GM18861 (cell line): ENCODE data around the gene RNF125.
"Not testable (repeated sequence)": the region's sequence is repeated elsewhere in the genome, so short reads cannot be mapped to it uniquely, and the experiment has no call there.

Source experiments
- ATAC-seq: cut with Tn5 transposase; IDR thresholded peaks from one replicate; pipeline ENCODE4 v1.9.1; 2021; ENCODE audit not compliant: unreplicated experiment

RNF125 gene

GRCh38 chr18:32018331-32019250, at the start of gene RNF125:
Gene RNF125, plus strand, starts transcription at chr18:32018825. Its CDS starts 39 bp downstream, at chr18:32018864.
- peak; percentile 71 for ATAC-seq

DNA sequence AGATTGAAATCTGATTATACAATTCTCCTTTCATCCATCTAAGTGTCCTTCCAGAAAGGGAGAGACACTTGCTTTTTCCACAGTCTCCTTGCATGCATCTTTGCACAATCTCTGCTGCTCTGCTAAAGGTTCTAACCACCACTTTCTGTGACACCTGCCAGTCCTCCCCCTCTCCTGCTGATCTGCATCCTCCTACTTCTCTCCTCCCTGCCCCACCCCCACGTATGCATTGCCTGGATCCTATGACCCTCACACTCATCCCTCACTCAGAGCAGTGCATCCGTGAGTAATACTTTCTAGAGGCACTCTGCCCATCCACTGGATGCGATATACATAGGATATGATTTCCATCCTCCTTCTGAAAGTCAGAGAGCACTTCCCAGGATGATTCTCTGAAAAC, 48.0 kb upstream of the RNF125 start:
- ATAC-seq, result no peak

DNA sequence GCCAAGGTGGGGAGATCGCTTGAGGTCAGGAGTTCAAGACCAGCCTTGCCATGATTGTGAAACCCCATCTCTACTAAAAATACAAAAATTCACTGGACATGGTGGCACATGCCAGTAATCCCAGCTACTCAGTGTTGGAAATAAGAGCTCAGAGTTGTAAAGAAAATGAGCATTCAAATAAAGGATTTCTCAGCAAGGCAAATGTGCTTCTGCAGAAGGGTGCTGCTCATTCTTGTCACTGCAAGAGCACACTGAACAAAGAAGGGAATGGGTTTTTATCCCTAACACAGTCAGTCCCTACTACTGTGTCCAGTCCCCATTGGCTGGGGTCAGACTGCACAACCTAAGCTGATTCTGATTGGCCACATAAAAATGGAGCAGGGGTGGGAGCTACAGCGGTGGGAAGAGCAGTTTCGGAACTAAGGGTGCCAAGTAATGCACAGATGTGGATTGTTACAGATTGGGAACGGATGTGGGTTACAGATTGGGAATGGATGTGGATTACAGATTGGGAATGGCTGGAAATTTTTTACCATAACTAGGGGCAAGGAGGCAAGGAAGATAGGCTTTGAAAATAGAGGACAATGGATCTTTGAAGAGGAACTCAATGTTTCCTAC, 44.6 kb upstream of the RNF125 start:
- ATAC-seq, result no peak

DNA sequence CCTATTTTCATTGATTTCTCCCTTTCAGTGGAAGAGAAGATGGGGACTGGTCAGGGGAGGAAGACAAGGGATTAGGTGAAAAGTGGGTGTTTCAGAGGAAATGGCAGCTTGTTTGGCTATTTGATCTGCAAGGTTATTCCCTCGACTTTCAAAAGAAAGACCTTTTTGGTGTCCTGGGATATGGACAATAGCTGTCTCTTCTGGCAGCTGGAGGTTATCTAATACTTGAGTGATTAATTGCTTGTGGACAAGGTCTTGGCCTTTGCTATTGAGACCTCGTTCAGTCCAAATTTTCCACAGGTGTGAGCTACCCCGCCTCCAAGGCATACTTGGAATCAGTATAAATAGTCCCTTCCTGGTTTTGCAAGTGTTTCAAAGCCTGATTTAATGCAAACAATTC, 42.4 kb upstream of the RNF125 start:
- ATAC-seq, result no peak

GRCh38 chr18:31977270-31977872, 41.3 kb upstream of the RNF125 start:
- ATAC-seq, result no peak

- no peak for ATAC-seq
Measured at GRCh38 chr18:31978616-31979015, 40.0 kb upstream of the RNF125 start.

DNA sequence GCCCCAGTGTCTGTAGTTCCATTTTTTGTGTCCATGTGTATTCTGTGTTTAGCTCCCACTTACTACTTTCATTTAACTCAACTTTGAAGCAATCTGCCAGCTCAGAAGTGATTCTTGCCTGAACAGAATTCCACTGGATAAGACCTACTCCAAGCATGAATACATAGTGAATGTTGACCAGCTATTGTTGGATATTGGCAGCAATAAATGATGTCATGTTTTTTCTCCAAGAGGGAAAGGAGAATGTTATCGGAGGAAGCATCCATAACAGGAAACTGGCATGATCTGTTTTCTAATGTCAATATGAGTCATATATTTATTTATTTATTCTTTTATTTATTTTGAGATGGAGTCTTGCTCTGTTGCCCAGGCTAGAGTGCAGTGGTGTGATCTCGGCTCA, 38.9 kb upstream of the RNF125 start:
- no peak for ATAC-seq

- ATAC-seq, result no peak
Measured at GRCh38 chr18:31980863-31981262, 37.8 kb upstream of the RNF125 start.

GRCh38 chr18:31983020-31983419, 35.6 kb upstream of the RNF125 start:
- no peak for ATAC-seq

GRCh38 chr18:31983976-31984375, 34.6 kb upstream of the RNF125 start:
- no peak for ATAC-seq

GRCh38 chr18:31990823-31991222, 27.8 kb upstream of the RNF125 start:
- peak; percentile 100 for ATAC-seq

- ATAC-seq, result no peak
Measured at GRCh38 chr18:31996007-31996406, 22.6 kb upstream of the RNF125 start.

- no peak for ATAC-seq
Measured at GRCh38 chr18:31998880-31999412, 19.7 kb upstream of the RNF125 start.

DNA sequence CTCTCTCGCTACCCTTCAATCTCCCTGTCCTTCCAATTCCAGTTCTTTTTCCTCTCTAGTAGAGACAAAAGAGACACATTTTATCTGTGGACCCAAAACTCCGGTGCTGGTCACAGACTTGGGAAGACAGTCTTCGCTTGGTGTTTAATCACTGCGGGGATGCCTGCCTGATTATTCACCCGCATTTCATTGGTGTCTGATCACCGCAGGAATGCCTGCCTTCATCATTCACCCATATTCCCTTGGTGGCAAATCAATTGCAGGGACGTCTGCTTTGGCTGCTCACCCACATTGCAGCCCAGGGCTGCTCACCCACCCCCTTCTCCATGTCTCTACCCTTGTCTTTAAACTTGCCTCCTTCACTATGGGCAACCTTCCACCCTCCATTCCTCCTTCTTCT, 17.5 kb upstream of the RNF125 start:
- ATAC-seq, result not testable (repeated sequence)

GRCh38 chr18:32003822-32004221, 14.8 kb upstream of the RNF125 start:
- not testable (repeated sequence) for ATAC-seq

- no peak for ATAC-seq
Measured at GRCh38 chr18:32010124-32010721, 8.4 kb upstream of the RNF125 start.

- ATAC-seq, result no peak
Measured at GRCh38 chr18:32011193-32011592, 7.4 kb upstream of the RNF125 start.

DNA sequence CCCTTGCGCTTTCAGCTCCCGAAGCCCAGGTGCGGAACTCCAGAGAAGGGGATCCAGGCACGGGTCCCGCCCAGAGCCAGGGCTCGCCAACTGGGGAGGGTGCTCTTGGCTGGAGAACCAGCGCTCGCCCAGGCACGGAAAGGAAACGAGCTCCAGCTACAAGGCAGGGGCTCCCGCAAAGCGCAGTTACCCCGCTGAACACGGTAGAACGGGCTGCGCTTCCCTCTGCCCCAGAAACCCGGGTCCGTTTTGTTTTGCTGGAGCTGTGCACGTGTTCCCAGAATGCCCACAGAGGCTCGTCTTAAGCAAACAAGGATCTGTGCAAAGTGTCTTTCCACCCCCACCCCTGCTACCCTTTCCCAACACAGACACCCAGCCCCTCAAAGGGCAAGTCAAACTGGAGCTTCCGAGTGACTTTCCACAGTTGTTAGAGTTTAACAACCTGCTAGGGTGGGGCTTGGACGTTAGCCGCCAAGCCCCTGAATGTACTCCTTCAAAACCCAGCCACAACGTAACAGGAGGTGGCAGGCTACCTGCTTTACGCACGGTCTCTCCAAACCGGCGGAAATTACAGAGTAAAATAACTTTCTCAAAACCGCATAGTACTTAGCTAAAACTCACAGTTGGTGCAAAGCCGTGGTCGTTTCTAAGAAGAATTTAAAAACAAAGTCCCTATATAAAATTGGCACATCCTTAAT, 775 bp downstream of the RNF125 start:
- ATAC-seq, result no peak

DNA sequence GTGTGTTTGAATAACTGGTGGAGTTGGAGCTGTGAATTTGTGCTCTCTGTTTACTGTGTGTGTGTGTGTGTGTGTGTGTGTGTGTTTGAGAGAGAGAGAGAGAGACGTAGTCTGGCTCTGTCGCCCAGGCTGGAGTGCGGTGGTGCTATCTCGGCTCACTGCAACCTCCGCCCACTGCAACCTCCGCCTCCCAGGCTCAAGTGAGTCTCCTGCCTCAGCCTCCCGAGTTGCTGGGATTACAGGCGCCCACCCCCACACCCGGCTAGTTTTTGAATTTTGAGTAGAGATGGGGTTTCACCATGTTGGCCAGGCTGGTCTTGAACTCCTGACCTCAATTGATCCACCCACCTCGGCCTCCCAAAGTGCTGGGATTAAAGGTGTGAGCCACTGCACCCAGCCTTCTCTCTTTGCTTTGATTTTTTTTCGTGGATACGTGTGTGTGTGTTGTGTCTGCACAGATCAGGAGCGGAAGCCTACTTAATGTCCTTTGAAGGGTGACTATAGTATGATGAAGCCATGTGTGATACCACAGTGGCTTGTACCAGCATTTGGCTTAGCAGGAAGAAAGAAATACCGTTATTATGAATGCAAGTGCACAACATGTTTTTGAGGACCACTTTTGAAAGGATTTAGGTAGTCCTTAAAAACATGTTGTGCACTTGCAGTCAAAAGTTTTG, 1.5 kb downstream of the RNF125 start:
- not testable (repeated sequence) for ATAC-seq
